Measurements from ENCODE around the gene JAG1.

Gene JAG1

GRCh38 chr20:10709916-10710315 is 36.1 kb upstream of the JAG1 start:
- H3K36me3 ChIP-seq (ENCODE audit: control insufficient read depth, insufficient read depth, low read length), result no peaks in the 10 kb centered on the region
- no peak for TF ChIP-seq CTCF (IDR thresholded peaks at IDR 0.05)
- H3K27me3 ChIP-seq (ENCODE audit: control insufficient read depth, insufficient read depth, low read length), result no peaks in the 10 kb centered on the region
- H3K9ac ChIP-seq, result no peak overlapping the region
- no peak overlapping the region for H3K4me2 ChIP-seq (ENCODE audit: low read length)
- no peaks in the 10 kb centered on the region for H3K9me3 ChIP-seq (ENCODE audit: control insufficient read depth, low read length)
- H2AFZ ChIP-seq, result no peak overlapping the region
- H3K4me3 ChIP-seq (ENCODE audit: low read depth, low read length), result no peak overlapping the region
- H3K4me1 ChIP-seq, result no peaks in the 10 kb centered on the region
- no peaks in the 10 kb centered on the region for H3K79me2 ChIP-seq
- H3K27ac ChIP-seq, result no peak overlapping the region

- no peaks in the 10 kb centered on the region for H3K4me1 ChIP-seq
- H3K79me2 ChIP-seq, result no peaks in the 10 kb centered on the region
- no peak overlapping the region for H3K4me2 ChIP-seq (ENCODE audit: low read length)
- no peaks in the 10 kb centered on the region for H3K36me3 ChIP-seq (ENCODE audit: control insufficient read depth, insufficient read depth, low read length)
- H3K27ac ChIP-seq, result no peak overlapping the region
- no peak overlapping the region for H3K9ac ChIP-seq
- no peak for TF ChIP-seq CTCF (IDR thresholded peaks at IDR 0.05)
- no peaks in the 10 kb centered on the region for H3K9me3 ChIP-seq (ENCODE audit: control insufficient read depth, low read length)
- no peak overlapping the region for H2AFZ ChIP-seq
- H3K4me3 ChIP-seq (ENCODE audit: low read depth, low read length), result no peak overlapping the region
- no peaks in the 10 kb centered on the region for H3K27me3 ChIP-seq (ENCODE audit: control insufficient read depth, insufficient read depth, low read length)
Observed at GRCh38 chr20:10708351-10709185, 34.8 kb upstream of the JAG1 start.

GRCh38 chr20:10707791-10708190 is 34.0 kb upstream of the JAG1 start:
- Histone ChIP-seq H3K27ac (no peak overlapping the region), H2AFZ (no peak overlapping the region), H3K4me2 (ENCODE audit: low read length) (no peak overlapping the region), H3K9ac (no peak overlapping the region), H3K9me3 (ENCODE audit: control insufficient read depth, low read length) (no peaks in the 10 kb centered on the region), H3K27me3 (ENCODE audit: control insufficient read depth, insufficient read depth, low read length) (no peaks in the 10 kb centered on the region), H3K4me3 (ENCODE audit: low read depth, low read length) (no peak overlapping the region), H3K36me3 (ENCODE audit: control insufficient read depth, insufficient read depth, low read length) (no peaks in the 10 kb centered on the region), H3K79me2 (no peaks in the 10 kb centered on the region), H3K4me1 (no peaks in the 10 kb centered on the region)
- no peak for TF ChIP-seq CTCF (IDR thresholded peaks at IDR 0.05)

GRCh38 chr20:10707068-10707467 is 33.3 kb upstream of the JAG1 start:
- Histone ChIP-seq H2AFZ (no peak overlapping the region), H3K9ac (no peak overlapping the region), H3K36me3 (ENCODE audit: control insufficient read depth, insufficient read depth, low read length) (no peaks in the 10 kb centered on the region), H3K27me3 (ENCODE audit: control insufficient read depth, insufficient read depth, low read length) (no peaks in the 10 kb centered on the region), H3K79me2 (no peaks in the 10 kb centered on the region), H3K9me3 (ENCODE audit: control insufficient read depth, low read length) (no peaks in the 10 kb centered on the region), H3K27ac (no peak overlapping the region), H3K4me3 (ENCODE audit: low read depth, low read length) (no peak overlapping the region), H3K4me2 (ENCODE audit: low read length) (no peak overlapping the region), H3K4me1 (no peaks in the 10 kb centered on the region)
- no peak for TF ChIP-seq CTCF (IDR thresholded peaks at IDR 0.05)

GRCh38 chr20:10706460-10706811 is 32.6 kb upstream of the JAG1 start:
- Histone ChIP-seq H3K9me3 (ENCODE audit: control insufficient read depth, low read length) (no peaks in the 10 kb centered on the region), H3K79me2 (no peaks in the 10 kb centered on the region), H3K27me3 (ENCODE audit: control insufficient read depth, insufficient read depth, low read length) (no peaks in the 10 kb centered on the region), H3K36me3 (ENCODE audit: control insufficient read depth, insufficient read depth, low read length) (no peaks in the 10 kb centered on the region), H2AFZ (no peak overlapping the region), H3K4me2 (ENCODE audit: low read length) (no peak overlapping the region), H3K27ac (no peak overlapping the region), H3K4me3 (ENCODE audit: low read depth, low read length) (no peak overlapping the region), H3K9ac (no peak overlapping the region), H3K4me1 (no peaks in the 10 kb centered on the region)
- no peak for TF ChIP-seq CTCF (IDR thresholded peaks at IDR 0.05)
